A549 (cell line): ENCODE measurements around the gene ANTKMT.

ENCODE experiments used
- ATOH8 ChIP-seq: fragments of 250-450 bp; sonication (Bioruptor Pico); IDR thresholded peaks from 2 replicates; pipeline ENCODE4 v1.5.0; 2020; ENCODE audit warnings: low read depth, mild to moderate bottlenecking, moderate library complexity
- CTCF ChIP-seq: fragments of >200 bp; sonication (Bioruptor Twin); formaldehyde crosslinking; IDR thresholded peaks from 3 replicates; pipeline ENCODE4 v1.5.1; 2016
- EP300 ChIP-seq, 2 experiments: fragments of >200 bp; sonication (Bioruptor Twin); formaldehyde crosslinking; IDR thresholded peaks; 2 replicates in 1 of 2; 3 replicates in 1 of 2; pipeline ENCODE4 v1.6.1; 2016 to 2017
- JUNB ChIP-seq: fragments of >200 bp; sonication (Bioruptor Twin); formaldehyde crosslinking; IDR thresholded peaks from 2 replicates; pipeline ENCODE4 v1.6.1; 2016
- KDM1A ChIP-seq: fragments of 200-600 bp; sonication (generic); IDR thresholded peaks from 2 replicates; pipeline ENCODE4 v1.6.1; 2016; ENCODE audit warnings: low read depth, mild to moderate bottlenecking
- POLR2A ChIP-seq: IDR thresholded peaks from 2 replicates; pipeline ENCODE4 v1.6.1; 2012; ENCODE audit warnings: mild to moderate bottlenecking, low read length
- RAD21 ChIP-seq, 2 experiments: fragments of >200 bp in 1 of 2; sonication (Bioruptor Twin) in 1 of 2; formaldehyde crosslinking in 1 of 2; IDR thresholded peaks in 1 of 2; conservative IDR thresholded peaks in 1 of 2; 2 replicates in 1 of 2; 3 replicates in 1 of 2; pipeline ENCODE4 v1.6.1; 2012 to 2018; ENCODE audit warnings: inconsistent platforms in 1 of 2
- RCOR1 ChIP-seq: fragments of 150-350 bp; IDR thresholded peaks from 2 replicates; pipeline ENCODE4 v1.6.1; 2014; ENCODE audit warnings: antibody characterized with exemption, low read length, low read depth
- ZC3H11A ChIP-seq: fragments of 450-650 bp; IDR thresholded peaks from 2 replicates; pipeline ENCODE4 v1.6.1; 2014; ENCODE audit warnings: antibody characterized with exemption, mild to moderate bottlenecking

GRCh38 chr16:704047-704446, 16.9 kb upstream of the ANTKMT start:
- no peak for TF ChIP-seq CTCF
- no peak for TF ChIP-seq KDM1A
- no peak for TF ChIP-seq ATOH8
- TF ChIP-seq RAD21 (conservative IDR thresholded peaks at IDR 0.05 in 1 of 2, IDR thresholded peaks at IDR 0.05 in 1 of 2): no peak
- TF ChIP-seq RCOR1: no peak
- no peak for TF ChIP-seq POLR2A
- no peak for TF ChIP-seq JUNB
- no peak for TF ChIP-seq ZC3H11A
- no peak for TF ChIP-seq EP300 (IDR thresholded peaks at IDR 0.05)
